H1 (cell line): ENCODE measurements around the gene CACNA2D1. TPM values are rescaled to one million over a fixed set of nuclear protein-coding genes. Genes with fewer than 3 reads are reported as not detected.

Source experiments
- CTCF ChIA-PET: fragments of 300-600 bp; sonication (Branson Sonifier 250); formaldehyde crosslinking; loops from one replicate; lab custom pipeline; 2021; ENCODE audit not compliant: partially characterized antibody; lab: Charles Lee
- POLR2A ChIA-PET: fragments of 300-600 bp; sonication (Branson Sonifier 250); formaldehyde crosslinking; loops from one replicate; lab custom pipeline; 2021; ENCODE audit warnings: inconsistent platforms; ENCODE audit not compliant: partially characterized antibody; lab: Charles Lee
- DNase-seq, 2 experiments: peaks; one replicate each; pipeline versions ENCODE4 v3.0.0 to v3.0.0-alpha.2; 2010 to 2022; ENCODE audit warnings: low spot score in 2 of 2, low read depth in 1 of 2, mixed read lengths in 1 of 2
- FAIRE-seq: peaks from 2 replicates; lab custom pipeline; 2011; peaks lifted over from hg19 to GRCh38; lab: Jason Lieb, UNC
- H2AFZ ChIP-seq: 2 replicates; pipeline ENCODE4 v1.8.1; 2012; ENCODE audit warnings: low read length, inconsistent platforms
- H2AK5ac ChIP-seq: 2 replicates; pipeline ENCODE4 v1.6.1; 2013; ENCODE audit warnings: low read depth, low read length
- H2BK120ac ChIP-seq: replicated peaks from 2 replicates; pipeline ENCODE3; 2013; ENCODE audit warnings: low read depth, low read length, inconsistent platforms
- H2BK12ac ChIP-seq: 2 replicates; pipeline ENCODE4 v1.6.1; 2013; ENCODE audit warnings: low read depth, low read length
- H2BK15ac ChIP-seq: 2 replicates; pipeline ENCODE4 v1.6.1; 2013; ENCODE audit warnings: low read length
- H2BK20ac ChIP-seq: 2 replicates; pipeline ENCODE4 v1.6.1; 2013; ENCODE audit warnings: low read length
- H2BK5ac ChIP-seq: 2 replicates; pipeline ENCODE4 v1.6.1; 2013; ENCODE audit warnings: low read depth, low read length
- H3K14ac ChIP-seq: 2 replicates; pipeline ENCODE4 v1.6.1; 2013; ENCODE audit warnings: inconsistent platforms; ENCODE audit not compliant: insufficient read length
- H3K18ac ChIP-seq: 2 replicates; pipeline ENCODE4 v1.6.1; 2013; ENCODE audit warnings: low read length; ENCODE audit errors: extremely low read depth
- H3K23ac ChIP-seq: 2 replicates; pipeline ENCODE4 v1.6.1; 2013; ENCODE audit warnings: inconsistent platforms; ENCODE audit not compliant: insufficient read length
- H3K23me2 ChIP-seq: 2 replicates; pipeline ENCODE4 v1.6.1; 2013; ENCODE audit warnings: low read depth, low read length
- H3K27ac ChIP-seq: 2 replicates; pipeline ENCODE4 v1.6.1; 2011; ENCODE audit warnings: low read depth, low read length, inconsistent platforms
- H3K27me3 ChIP-seq, 4 experiments: replicated peaks in 1 of 4; 1 replicate in 1 of 4; 2 replicates in 3 of 4; pipeline versions ENCODE4 v1.6.1 to v1.8.1; 2011 to 2013; ENCODE audit warnings: low read length in 3 of 4, mild to moderate bottlenecking in 3 of 4, inconsistent platforms in 2 of 4, mixed read lengths in 2 of 4, moderate library complexity in 1 of 4; ENCODE audit not compliant: control insufficient read depth in 3 of 4, insufficient read depth in 3 of 4; ENCODE audit errors: extremely low read depth in 1 of 4
- H3K36me3 ChIP-seq, 4 experiments: 2 replicates each; pipeline versions ENCODE4 v1.6.1 to v1.8.1; 2011 to 2013; ENCODE audit warnings: mild to moderate bottlenecking in 4 of 4, low read length in 3 of 4, moderate library complexity in 2 of 4, control low read depth in 1 of 4, inconsistent platforms in 1 of 4; ENCODE audit not compliant: insufficient read depth in 4 of 4, control insufficient read depth in 2 of 4
- H3K4ac ChIP-seq: replicated peaks from 2 replicates; pipeline ENCODE3; 2013; ENCODE audit warnings: low read length, low read depth, mixed read lengths, inconsistent platforms; ENCODE audit not compliant: insufficient read length
- H3K4me1 ChIP-seq, 4 experiments: replicated peaks in 1 of 4; 1 replicate in 1 of 4; 2 replicates in 3 of 4; pipeline versions ENCODE4 v1.6.1 to v1.8.1; 2011 to 2013; ENCODE audit warnings: low read length in 3 of 4, inconsistent platforms in 2 of 4, mixed read lengths in 1 of 4; ENCODE audit not compliant: insufficient read depth in 4 of 4, control insufficient read depth in 3 of 4
- H3K4me2 ChIP-seq, 2 experiments: 2 replicates each; pipeline versions ENCODE4 v1.6.1 to v1.8.1; 2011 to 2013; ENCODE audit warnings: low read depth in 2 of 2, low read length in 2 of 2, control low read depth in 1 of 2, inconsistent platforms in 1 of 2, mild to moderate bottlenecking in 1 of 2; ENCODE audit not compliant: insufficient read depth in 1 of 2
- H3K4me3 ChIP-seq, 4 experiments: fragments of 200-600, 300-600 bp in 1 of 4; sonication (generic), shearing (Covaris generic), sonication (Bioruptor Twin) in 1 of 4; 2 replicates each; pipeline versions ENCODE4 v1.5.1 to v1.8.1; 2011 to 2016; ENCODE audit warnings: low read length in 4 of 4, low read depth in 3 of 4, control low read depth in 2 of 4, inconsistent platforms in 2 of 4, mild to moderate bottlenecking in 2 of 4, mixed read lengths in 1 of 4, moderate library complexity in 1 of 4; ENCODE audit not compliant: insufficient read depth in 2 of 4; ENCODE audit errors: extremely low read depth in 1 of 4
- H3K56ac ChIP-seq: replicated peaks from 2 replicates; pipeline ENCODE3; 2013; ENCODE audit warnings: low read depth, mild to moderate bottlenecking, mixed read lengths, low read length, inconsistent platforms; ENCODE audit not compliant: insufficient read length
- H3K79me1 ChIP-seq: 2 replicates; pipeline ENCODE4 v1.6.1; 2013; ENCODE audit warnings: low read depth, low read length, control low read depth
- H3K79me2 ChIP-seq, 2 experiments: 2 replicates each; pipeline versions ENCODE4 v1.6.1 to v1.8.1; 2012 to 2013; ENCODE audit warnings: low read length in 2 of 2, mild to moderate bottlenecking in 2 of 2, inconsistent platforms in 1 of 2; ENCODE audit not compliant: insufficient read depth in 2 of 2, control insufficient read depth in 1 of 2
- H3K9ac ChIP-seq, 4 experiments: replicated peaks in 1 of 4; 1 replicate in 1 of 4; 2 replicates in 3 of 4; pipeline versions ENCODE4 v1.6.1 to v1.8.1; 2011 to 2013; ENCODE audit warnings: low read depth in 3 of 4, low read length in 3 of 4, control low read depth in 2 of 4, mild to moderate bottlenecking in 2 of 4, moderate library complexity in 2 of 4, inconsistent platforms in 1 of 4; ENCODE audit errors: extremely low read depth in 1 of 4
- H3K9me3 ChIP-seq, 2 experiments: 2 replicates each; pipeline versions ENCODE4 v1.6.1 to v1.8.1; 2012 to 2013; ENCODE audit warnings: mild to moderate bottlenecking in 2 of 2, moderate library complexity in 2 of 2, control low read depth in 1 of 2, inconsistent platforms in 1 of 2, low read depth in 1 of 2, low read length in 1 of 2, mixed read lengths in 1 of 2; ENCODE audit not compliant: insufficient read depth in 2 of 2
- H4K20me1 ChIP-seq, 2 experiments: replicated peaks in 1 of 2; 2 replicates each; pipeline versions ENCODE3 to v1.8.1; 2011 to 2013; ENCODE audit warnings: inconsistent platforms in 2 of 2, low read length in 2 of 2, mild to moderate bottlenecking in 1 of 2; ENCODE audit not compliant: insufficient read depth in 2 of 2, control insufficient read depth in 1 of 2
- H4K5ac ChIP-seq: 2 replicates; pipeline ENCODE4 v1.6.1; 2013; ENCODE audit warnings: low read length, low read depth, mixed read lengths, inconsistent platforms; ENCODE audit not compliant: insufficient read length
- H4K8ac ChIP-seq: 2 replicates; pipeline ENCODE4 v1.8.0; 2013; ENCODE audit warnings: mild to moderate bottlenecking, moderate library complexity, low read length, inconsistent platforms; ENCODE audit not compliant: insufficient read depth; ENCODE audit errors: extremely low read depth
- H4K91ac ChIP-seq: replicated peaks from 2 replicates; pipeline ENCODE3; 2013; ENCODE audit warnings: low read length, mixed read lengths, inconsistent platforms; ENCODE audit not compliant: insufficient read length
- CEBPB ChIP-seq: IDR thresholded peaks from 2 replicates; pipeline ENCODE4 v1.6.1; 2012; ENCODE audit warnings: low read depth, low read length
- CHD2 ChIP-seq: IDR thresholded peaks from 2 replicates; pipeline ENCODE4 v1.6.1; 2012; ENCODE audit warnings: low read length, improper control_type of control experiment
- MAX ChIP-seq: IDR thresholded peaks from 2 replicates; pipeline ENCODE4 v1.6.1; 2012; ENCODE audit warnings: inconsistent platforms
- POU5F1 ChIP-seq: IDR thresholded peaks from 2 replicates; pipeline ENCODE4 v1.6.1; 2011; ENCODE audit warnings: low read depth, mild to moderate bottlenecking, low read length, moderate library complexity
- SAP30 ChIP-seq: fragments of 300-600 bp; sonication (generic); IDR thresholded peaks from 2 replicates; pipeline ENCODE4 v1.7.1; 2012; ENCODE audit warnings: low read length, moderate library complexity, mild to moderate bottlenecking, inconsistent platforms; ENCODE audit not compliant: insufficient read depth, insufficient replicate concordance
- SRF ChIP-seq: IDR thresholded peaks from 2 replicates; pipeline ENCODE4 v1.6.1; 2011; ENCODE audit warnings: mild to moderate bottlenecking, low read depth, low read length, moderate library complexity
- WGBS, 2 experiments: shearing (Covaris generic) in 1 of 2; methylation state at CpG; one replicate each; pipeline versions ENCODE4 v1.1.6 to v1.1.7; 2013 to 2015; ENCODE audit warnings: low lambda C conversion rate in 2 of 2, mixed read lengths in 2 of 2, inconsistent platforms in 1 of 2, low coverage in 1 of 2, missing lambda C conversion rate in 1 of 2; ENCODE audit not compliant: insufficient replicate concordance in 2 of 2, insufficient coverage in 1 of 2, insufficient read length in 1 of 2; ENCODE audit errors: extremely low coverage in 1 of 2, missing lambda C conversion rate in 1 of 2; 5-methylcytosine and 5-hydroxymethylcytosine counted together
- polyA plus RNA-seq, 7 experiments: library from polyadenylated mRNA; depleted of rRNA in 3 of 7; stranded (reverse) in 5 of 7; unstranded in 2 of 7; fragments of >200 nt in 5 of 7; fragments of 200-250 nt in 2 of 7; gene quantifications; 1 replicate in 5 of 7; 2 replicates in 1 of 7; 4 replicates in 1 of 7; pipeline versions ENCODE4 v1.2.1 to v1.2.3, GENCODE V29; 2011 to 2013; ENCODE audit warnings: missing spikeins in 2 of 7, mixed read lengths in 2 of 7
- total RNA-seq: library from RNA; stranded (reverse); fragmentation: NEBNext Ultra II Directional; extraction: Animal tissue kit (Norgen Biotek cat#: 25700); gene quantifications from 2 replicates; pipeline ENCODE4 v1.2.1, GENCODE V29; 2021

CACNA2D1 gene
- total and polyA plus RNA-seq, 2 of the 8 experiments (the other 6 are each of a cell fraction or from before 2014, with no cell fraction given), result 4.3 to 27.3 TPM

- H4K91ac ChIP-seq, result no peak overlapping the region
- H3K56ac ChIP-seq, result no peak overlapping the region
- H2BK15ac ChIP-seq, result no peak overlapping the region
- no peaks in the 10 kb centered on the region for H3K27me3 ChIP-seq
- DNase-seq (no peak), FAIRE-seq (no peak)
- no peak overlapping the region for H3K4me2 ChIP-seq
- no peaks in the 10 kb centered on the region for H4K20me1 ChIP-seq
- H3K18ac ChIP-seq, result no peak overlapping the region
- no peak overlapping the region for H2AK5ac ChIP-seq
- no peak overlapping the region for H2BK5ac ChIP-seq
- no peak overlapping the region for H3K27ac ChIP-seq
- no peak overlapping the region for H2BK120ac ChIP-seq
- no peak overlapping the region for H4K5ac ChIP-seq
- H2AFZ ChIP-seq, result no peak overlapping the region
- H3K79me2 ChIP-seq, result no peaks in the 10 kb centered on the region
- H2BK12ac ChIP-seq, result no peak overlapping the region
- no peak overlapping the region for H3K14ac ChIP-seq
- ChIA-PET CTCF (interaction anchor here (0.5 kb wide), 1 partner anchor 330 kb away, joined by 3 read pairs; no protein-coding TSS in a partner anchor), POLR2A (no interaction called here)
- H3K4ac ChIP-seq, result no peak overlapping the region
- H3K4me3 ChIP-seq, result no peak overlapping the region
- peaks cover 0 to 4% (median 0%) of the 10 kb centered on the region in 4 experiments; a peak in 1 of 7 replicates for H3K4me1 ChIP-seq
- H3K36me3 ChIP-seq, result no peaks in the 10 kb centered on the region
- H2BK20ac ChIP-seq, result no peak overlapping the region
- no peak overlapping the region for H4K8ac ChIP-seq
- H3K9me3 ChIP-seq, result no peaks in the 10 kb centered on the region; a peak in 1 of 4 replicates
- H3K23me2 ChIP-seq, result no peaks in the 10 kb centered on the region
- WGBS, 2 experiments, result 63% methylated on average over 2 of the region's 2 CpGs; no CpG with 5 or more reads in 1 of the 2 experiments
- H3K9ac ChIP-seq, result no peak overlapping the region
- no peak overlapping the region for H3K23ac ChIP-seq
- no peaks in the 10 kb centered on the region for H3K79me1 ChIP-seq
- TF ChIP-seq POU5F1 (no peak), CHD2 (no peak), SAP30 (no peak), SRF (no peak), CEBPB (no peak), MAX (no peak)
Observed at GRCh38 chr7:81924494-81924893, 519.1 kb downstream of the CACNA2D1 start.
